HFFc6 (cell line): ENCODE results near the gene PIGQ. TPM values are rescaled to one million over a fixed set of nuclear protein-coding genes. Genes with fewer than 3 reads are reported as not detected.
A peak's percentile ranks its signal among the peaks of the same experiment; 100 is the strongest.

Source experiments
- DNase-seq: peaks from one replicate; pipeline ENCODE4 v3.0.0-alpha.2; 2018
- H3K27ac Mint-ChIP-seq: 2 replicates; pipeline ENCODE4 v1.8.0; 2020; ENCODE audit warnings: mild to moderate bottlenecking, mixed read lengths
- H3K27me3 Mint-ChIP-seq: 2 replicates; pipeline ENCODE4 v1.8.0; 2021; ENCODE audit warnings: mild to moderate bottlenecking, moderate library complexity, mixed read lengths; ENCODE audit not compliant: insufficient read depth
- H3K36me3 Mint-ChIP-seq: 2 replicates; pipeline ENCODE4 v1.8.0; 2021; ENCODE audit warnings: low read depth, mixed read lengths
- H3K4me1 Mint-ChIP-seq: 2 replicates; pipeline ENCODE4 v1.8.0; 2020; ENCODE audit warnings: low read depth, mixed read lengths
- H3K4me3 Mint-ChIP-seq: 2 replicates; pipeline ENCODE4 v1.8.0; 2020; ENCODE audit warnings: mild to moderate bottlenecking, moderate library complexity, mixed read lengths
- H3K9me3 Mint-ChIP-seq: 2 replicates; pipeline ENCODE4 v1.8.0; 2020; ENCODE audit warnings: mild to moderate bottlenecking, mixed read lengths
- total RNA-seq, 6 experiments: library from RNA; stranded (reverse); fragmentation: NEBNext Ultra II Directional; extraction: Animal tissue kit (Norgen Biotek cat#: 25700); gene quantifications; 2 replicates in 1 of 6; 3 replicates in 5 of 6; pipeline ENCODE4 v1.2.3, GENCODE V29; 2021
- TF ChIP-seq, protein P1 (sequence below): fragments of 200-600 bp; sonication (generic); IDR thresholded peaks from 2 replicates; pipeline ENCODE4 v1.5.0; 2021; ENCODE audit warnings: antibody characterized with exemption, mild to moderate bottlenecking

Gene PIGQ
- total RNA-seq, 6 experiments from 2014 or later, result 30.4 to 39.5 (median 35.4) TPM

DNA sequence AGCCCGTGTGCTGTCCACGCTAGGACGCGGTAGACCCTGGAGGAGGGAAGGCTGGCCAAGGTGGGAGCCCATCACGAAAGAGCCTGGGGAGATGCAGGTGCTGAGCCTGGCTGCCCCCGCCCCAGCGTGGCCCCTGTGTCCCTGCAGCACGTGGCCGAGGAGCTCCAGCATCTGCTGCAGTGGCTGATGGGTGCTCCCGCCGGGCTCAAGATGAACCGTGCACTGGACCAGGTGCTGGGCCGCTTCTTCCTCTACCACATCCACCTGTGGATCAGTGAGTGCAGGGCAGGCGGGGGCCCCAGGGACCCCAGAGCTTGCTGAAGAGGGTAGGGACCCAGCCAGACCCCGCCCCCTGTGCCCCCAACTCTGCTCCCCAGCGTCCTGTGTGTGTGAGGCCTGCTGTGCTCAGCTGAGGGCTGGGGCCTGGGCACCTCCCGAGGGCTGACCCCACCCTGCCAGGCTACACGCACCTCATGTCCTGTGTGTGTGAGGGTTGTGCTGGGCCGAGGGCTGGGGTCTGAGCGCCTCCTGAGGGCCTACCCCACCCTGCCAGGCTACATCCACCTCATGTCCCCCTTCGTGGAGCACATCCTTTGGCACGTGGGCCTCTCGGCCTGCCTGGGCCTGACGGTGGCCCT, 8.6 kb downstream of the PIGQ start:
- Mint-ChIP-seq H3K4me1 (no peaks in the 10 kb centered on the region), H3K27me3 (no peaks in the 10 kb centered on the region), H3K4me3 (no peak overlapping the region), H3K36me3 (no peaks in the 10 kb centered on the region), H3K9me3 (no peaks in the 10 kb centered on the region), H3K27ac (no peak overlapping the region)
- TF ChIP-seq, protein P1, sequence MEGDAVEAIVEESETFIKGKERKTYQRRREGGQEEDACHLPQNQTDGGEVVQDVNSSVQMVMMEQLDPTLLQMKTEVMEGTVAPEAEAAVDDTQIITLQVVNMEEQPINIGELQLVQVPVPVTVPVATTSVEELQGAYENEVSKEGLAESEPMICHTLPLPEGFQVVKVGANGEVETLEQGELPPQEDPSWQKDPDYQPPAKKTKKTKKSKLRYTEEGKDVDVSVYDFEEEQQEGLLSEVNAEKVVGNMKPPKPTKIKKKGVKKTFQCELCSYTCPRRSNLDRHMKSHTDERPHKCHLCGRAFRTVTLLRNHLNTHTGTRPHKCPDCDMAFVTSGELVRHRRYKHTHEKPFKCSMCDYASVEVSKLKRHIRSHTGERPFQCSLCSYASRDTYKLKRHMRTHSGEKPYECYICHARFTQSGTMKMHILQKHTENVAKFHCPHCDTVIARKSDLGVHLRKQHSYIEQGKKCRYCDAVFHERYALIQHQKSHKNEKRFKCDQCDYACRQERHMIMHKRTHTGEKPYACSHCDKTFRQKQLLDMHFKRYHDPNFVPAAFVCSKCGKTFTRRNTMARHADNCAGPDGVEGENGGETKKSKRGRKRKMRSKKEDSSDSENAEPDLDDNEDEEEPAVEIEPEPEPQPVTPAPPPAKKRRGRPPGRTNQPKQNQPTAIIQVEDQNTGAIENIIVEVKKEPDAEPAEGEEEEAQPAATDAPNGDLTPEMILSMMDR, result no peak
- DNase-seq, result no peak

DNA sequence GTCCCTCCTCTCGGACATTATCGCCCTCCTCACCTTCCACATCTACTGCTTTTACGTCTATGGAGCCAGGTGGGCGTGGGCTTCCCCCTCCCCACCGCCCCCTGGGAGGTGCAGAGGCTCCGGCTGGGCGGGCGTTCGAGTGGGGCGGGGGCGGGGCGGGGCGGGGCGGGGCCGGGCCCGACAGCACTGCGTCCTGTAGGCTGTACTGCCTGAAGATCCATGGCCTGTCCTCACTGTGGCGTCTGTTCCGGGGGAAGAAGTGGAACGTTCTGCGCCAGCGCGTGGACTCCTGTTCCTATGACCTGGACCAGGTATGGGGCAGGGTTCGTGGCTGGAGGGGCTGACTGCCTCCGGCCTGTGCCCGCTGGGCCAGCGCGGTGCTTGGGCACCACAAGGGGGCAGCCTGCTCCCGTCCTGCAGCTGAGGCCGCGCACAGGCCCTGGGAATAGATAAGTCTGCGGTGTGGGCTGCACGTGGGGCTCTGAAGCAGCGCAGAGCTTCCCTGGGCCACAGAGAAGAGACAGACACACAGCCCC, 9.2 kb downstream of the PIGQ start:
- Mint-ChIP-seq H3K9me3 (no peaks in the 10 kb centered on the region), H3K27me3 (no peaks in the 10 kb centered on the region), H3K4me3 (no peak overlapping the region), H3K36me3 (no peaks in the 10 kb centered on the region), H3K27ac (no peak overlapping the region), H3K4me1 (no peaks in the 10 kb centered on the region)
- DNase-seq, result no peak
- TF ChIP-seq, protein P1, result peak; percentile 82

DNA sequence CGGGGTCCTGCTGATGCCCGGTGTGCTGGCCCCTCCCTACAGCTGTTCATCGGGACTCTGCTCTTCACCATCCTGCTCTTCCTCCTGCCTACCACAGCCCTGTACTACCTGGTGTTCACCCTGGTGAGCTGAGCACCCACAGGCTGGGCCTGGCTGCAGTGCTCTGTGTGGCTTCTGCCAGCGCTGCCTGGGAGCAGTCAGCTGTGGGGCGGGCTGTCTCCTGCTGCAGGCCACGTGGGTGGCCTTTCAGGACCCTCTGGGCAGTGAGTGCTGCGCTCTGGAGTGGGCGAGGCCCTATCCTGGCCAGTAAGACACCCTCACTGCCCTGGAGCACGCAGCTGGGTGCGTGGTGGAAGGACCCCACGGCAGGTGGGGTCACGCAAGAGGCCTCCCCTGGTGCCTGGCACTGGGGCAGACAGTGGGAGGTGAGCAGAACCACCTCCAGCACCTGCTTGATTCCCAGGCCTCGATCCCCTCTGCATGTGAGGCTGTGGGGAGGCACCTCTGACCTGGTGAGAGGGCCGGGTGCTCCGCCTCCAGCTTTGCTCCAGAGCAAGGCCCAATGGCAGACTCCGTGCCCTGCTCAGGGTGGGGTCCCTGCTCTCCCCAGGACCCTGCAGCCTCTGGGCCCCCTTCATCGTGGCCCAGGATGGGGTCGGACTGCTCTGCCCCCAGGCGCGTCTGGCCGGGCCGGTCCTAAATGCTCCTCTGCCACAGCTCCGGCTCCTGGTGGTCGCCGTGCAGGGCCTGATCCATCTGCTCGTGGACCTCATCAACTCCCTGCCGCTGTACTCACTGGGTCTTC, 10.6 kb downstream of the PIGQ start:
- Mint-ChIP-seq H3K27ac (no peak overlapping the region), H3K9me3 (no peaks in the 10 kb centered on the region), H3K4me3 (no peak overlapping the region), H3K36me3 (no peaks in the 10 kb centered on the region), H3K27me3 (no peaks in the 10 kb centered on the region), H3K4me1 (no peaks in the 10 kb centered on the region)
- DNase-seq, result no peak
- TF ChIP-seq, protein P1, result no peak

DNA sequence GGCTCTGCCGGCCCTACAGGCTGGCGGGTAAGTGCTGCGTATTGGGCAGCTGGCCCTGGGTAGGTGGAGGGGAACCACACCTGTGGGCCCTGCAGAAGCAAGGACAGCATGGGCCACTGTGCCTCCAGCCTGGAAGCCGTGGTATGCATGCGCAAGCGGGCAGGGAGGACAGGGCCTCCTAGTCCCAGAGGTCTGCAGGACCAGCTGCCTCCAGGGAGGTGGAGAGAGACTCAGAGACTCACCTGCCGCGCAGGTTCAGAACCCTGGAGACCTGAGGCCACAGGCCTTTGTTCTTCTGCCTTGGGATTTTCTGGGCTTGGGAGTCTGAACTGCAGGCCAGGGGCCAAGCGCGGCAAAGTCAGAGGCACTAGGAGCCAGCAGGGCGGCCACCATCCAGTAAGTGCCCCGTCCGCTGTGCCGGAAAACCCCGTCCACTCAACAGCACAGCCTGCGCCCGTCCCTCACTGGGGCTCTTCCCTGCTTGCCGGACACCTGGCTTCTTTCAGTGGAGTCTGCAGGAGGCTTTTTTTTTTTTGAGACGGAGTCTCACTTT, 11.3 kb downstream of the PIGQ start:
- H3K4me3 Mint-ChIP-seq, result no peak overlapping the region
- no peak for DNase-seq
- TF ChIP-seq, protein P1, result no peak
- H3K4me1 Mint-ChIP-seq, result peaks cover 5% of the 10 kb centered on the region; the same call in 1 of the 2 replicates
- peaks cover 2% of the 10 kb centered on the region for H3K27me3 Mint-ChIP-seq
- no peak overlapping the region for H3K27ac Mint-ChIP-seq
- H3K9me3 Mint-ChIP-seq, result no peaks in the 10 kb centered on the region
- no peaks in the 10 kb centered on the region for H3K36me3 Mint-ChIP-seq

DNA sequence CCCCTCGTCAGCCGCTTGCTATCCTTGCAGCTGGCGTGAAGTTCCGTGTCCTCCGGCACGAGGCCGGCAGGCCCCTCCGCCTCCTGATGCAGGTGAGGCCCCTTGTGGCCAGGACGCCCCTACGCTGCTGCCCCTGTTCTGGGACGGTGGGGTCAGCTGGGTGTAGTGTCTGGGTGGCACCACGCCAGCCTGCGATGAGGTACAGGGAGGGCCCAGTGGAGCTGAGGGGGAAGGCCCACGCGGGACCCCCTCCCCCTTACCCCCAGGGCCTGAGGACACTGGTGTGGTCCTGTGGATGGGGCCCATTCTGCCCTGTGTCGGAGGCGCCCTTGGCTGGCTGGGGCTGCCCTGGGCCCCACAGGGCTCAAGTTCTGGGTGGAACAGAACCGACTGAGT, 12.4 kb downstream of the PIGQ start:
- Mint-ChIP-seq H3K36me3 (peaks cover under 1% of the 10 kb centered on the region; the same call in 1 of the 2 replicates), H3K27me3 (peaks cover 3% of the 10 kb centered on the region), H3K4me3 (no peak overlapping the region), H3K27ac (no peak overlapping the region), H3K9me3 (no peaks in the 10 kb centered on the region), H3K4me1 (peaks cover 13% of the 10 kb centered on the region)
- TF ChIP-seq, protein P1, result no peak
- no peak for DNase-seq
